H1 (cell line): ENCODE data around the gene DDIAS. TPM values are rescaled to one million over a fixed set of nuclear protein-coding genes. Genes with fewer than 3 reads are reported as not detected.
"Not testable (repeated sequence)": the region's sequence is repeated elsewhere in the genome, so short reads cannot be mapped to it uniquely, and the experiment has no call there.

ENCODE experiments used
- CTCF ChIA-PET: fragments of 300-600 bp; sonication (Branson Sonifier 250); formaldehyde crosslinking; loops from one replicate; lab custom pipeline; 2021; ENCODE audit not compliant: partially characterized antibody; lab: Charles Lee
- POLR2A ChIA-PET: fragments of 300-600 bp; sonication (Branson Sonifier 250); formaldehyde crosslinking; loops from one replicate; lab custom pipeline; 2021; ENCODE audit warnings: inconsistent platforms; ENCODE audit not compliant: partially characterized antibody; lab: Charles Lee
- DNase-seq, 2 experiments: peaks; one replicate each; pipeline versions ENCODE4 v3.0.0 to v3.0.0-alpha.2; 2010 to 2022; ENCODE audit warnings: low spot score in 2 of 2, low read depth in 1 of 2, mixed read lengths in 1 of 2
- FAIRE-seq: peaks from 2 replicates; lab custom pipeline; 2011; peaks lifted over from hg19 to GRCh38; lab: Jason Lieb, UNC
- H2AFZ ChIP-seq: 2 replicates; pipeline ENCODE4 v1.8.1; 2012; ENCODE audit warnings: low read length, inconsistent platforms
- H2AK5ac ChIP-seq: 2 replicates; pipeline ENCODE4 v1.6.1; 2013; ENCODE audit warnings: low read depth, low read length
- H2BK120ac ChIP-seq: replicated peaks from 2 replicates; pipeline ENCODE3; 2013; ENCODE audit warnings: low read depth, low read length, inconsistent platforms
- H2BK12ac ChIP-seq: 2 replicates; pipeline ENCODE4 v1.6.1; 2013; ENCODE audit warnings: low read depth, low read length
- H2BK15ac ChIP-seq: 2 replicates; pipeline ENCODE4 v1.6.1; 2013; ENCODE audit warnings: low read length
- H2BK20ac ChIP-seq: 2 replicates; pipeline ENCODE4 v1.6.1; 2013; ENCODE audit warnings: low read length
- H2BK5ac ChIP-seq: 2 replicates; pipeline ENCODE4 v1.6.1; 2013; ENCODE audit warnings: low read depth, low read length
- H3K14ac ChIP-seq: 2 replicates; pipeline ENCODE4 v1.6.1; 2013; ENCODE audit warnings: inconsistent platforms; ENCODE audit not compliant: insufficient read length
- H3K18ac ChIP-seq: 2 replicates; pipeline ENCODE4 v1.6.1; 2013; ENCODE audit warnings: low read length; ENCODE audit errors: extremely low read depth
- H3K23ac ChIP-seq: 2 replicates; pipeline ENCODE4 v1.6.1; 2013; ENCODE audit warnings: inconsistent platforms; ENCODE audit not compliant: insufficient read length
- H3K23me2 ChIP-seq: 2 replicates; pipeline ENCODE4 v1.6.1; 2013; ENCODE audit warnings: low read depth, low read length
- H3K27ac ChIP-seq: 2 replicates; pipeline ENCODE4 v1.6.1; 2011; ENCODE audit warnings: low read depth, low read length, inconsistent platforms
- H3K27me3 ChIP-seq, 4 experiments: replicated peaks in 1 of 4; 1 replicate in 1 of 4; 2 replicates in 3 of 4; pipeline versions ENCODE4 v1.6.1 to v1.8.1; 2011 to 2013; ENCODE audit warnings: low read length in 3 of 4, mild to moderate bottlenecking in 3 of 4, inconsistent platforms in 2 of 4, mixed read lengths in 2 of 4, moderate library complexity in 1 of 4; ENCODE audit not compliant: control insufficient read depth in 3 of 4, insufficient read depth in 3 of 4; ENCODE audit errors: extremely low read depth in 1 of 4
- H3K36me3 ChIP-seq, 4 experiments: 2 replicates each; pipeline versions ENCODE4 v1.6.1 to v1.8.1; 2011 to 2013; ENCODE audit warnings: mild to moderate bottlenecking in 4 of 4, low read length in 3 of 4, moderate library complexity in 2 of 4, control low read depth in 1 of 4, inconsistent platforms in 1 of 4; ENCODE audit not compliant: insufficient read depth in 4 of 4, control insufficient read depth in 2 of 4
- H3K4ac ChIP-seq: replicated peaks from 2 replicates; pipeline ENCODE3; 2013; ENCODE audit warnings: low read length, low read depth, mixed read lengths, inconsistent platforms; ENCODE audit not compliant: insufficient read length
- H3K4me1 ChIP-seq, 4 experiments: replicated peaks in 1 of 4; 1 replicate in 1 of 4; 2 replicates in 3 of 4; pipeline versions ENCODE4 v1.6.1 to v1.8.1; 2011 to 2013; ENCODE audit warnings: low read length in 3 of 4, inconsistent platforms in 2 of 4, mixed read lengths in 1 of 4; ENCODE audit not compliant: insufficient read depth in 4 of 4, control insufficient read depth in 3 of 4
- H3K4me2 ChIP-seq, 2 experiments: 2 replicates each; pipeline versions ENCODE4 v1.6.1 to v1.8.1; 2011 to 2013; ENCODE audit warnings: low read depth in 2 of 2, low read length in 2 of 2, control low read depth in 1 of 2, inconsistent platforms in 1 of 2, mild to moderate bottlenecking in 1 of 2; ENCODE audit not compliant: insufficient read depth in 1 of 2
- H3K4me3 ChIP-seq, 4 experiments: fragments of 200-600, 300-600 bp in 1 of 4; sonication (generic), shearing (Covaris generic), sonication (Bioruptor Twin) in 1 of 4; 2 replicates each; pipeline versions ENCODE4 v1.5.1 to v1.8.1; 2011 to 2016; ENCODE audit warnings: low read length in 4 of 4, low read depth in 3 of 4, control low read depth in 2 of 4, inconsistent platforms in 2 of 4, mild to moderate bottlenecking in 2 of 4, mixed read lengths in 1 of 4, moderate library complexity in 1 of 4; ENCODE audit not compliant: insufficient read depth in 2 of 4; ENCODE audit errors: extremely low read depth in 1 of 4
- H3K56ac ChIP-seq: replicated peaks from 2 replicates; pipeline ENCODE3; 2013; ENCODE audit warnings: low read depth, mild to moderate bottlenecking, mixed read lengths, low read length, inconsistent platforms; ENCODE audit not compliant: insufficient read length
- H3K79me1 ChIP-seq: 2 replicates; pipeline ENCODE4 v1.6.1; 2013; ENCODE audit warnings: low read depth, low read length, control low read depth
- H3K79me2 ChIP-seq, 2 experiments: 2 replicates each; pipeline versions ENCODE4 v1.6.1 to v1.8.1; 2012 to 2013; ENCODE audit warnings: low read length in 2 of 2, mild to moderate bottlenecking in 2 of 2, inconsistent platforms in 1 of 2; ENCODE audit not compliant: insufficient read depth in 2 of 2, control insufficient read depth in 1 of 2
- H3K9ac ChIP-seq, 4 experiments: replicated peaks in 1 of 4; 1 replicate in 1 of 4; 2 replicates in 3 of 4; pipeline versions ENCODE4 v1.6.1 to v1.8.1; 2011 to 2013; ENCODE audit warnings: low read depth in 3 of 4, low read length in 3 of 4, control low read depth in 2 of 4, mild to moderate bottlenecking in 2 of 4, moderate library complexity in 2 of 4, inconsistent platforms in 1 of 4; ENCODE audit errors: extremely low read depth in 1 of 4
- H3K9me3 ChIP-seq, 2 experiments: 2 replicates each; pipeline versions ENCODE4 v1.6.1 to v1.8.1; 2012 to 2013; ENCODE audit warnings: mild to moderate bottlenecking in 2 of 2, moderate library complexity in 2 of 2, control low read depth in 1 of 2, inconsistent platforms in 1 of 2, low read depth in 1 of 2, low read length in 1 of 2, mixed read lengths in 1 of 2; ENCODE audit not compliant: insufficient read depth in 2 of 2
- H4K20me1 ChIP-seq, 2 experiments: replicated peaks in 1 of 2; 2 replicates each; pipeline versions ENCODE3 to v1.8.1; 2011 to 2013; ENCODE audit warnings: inconsistent platforms in 2 of 2, low read length in 2 of 2, mild to moderate bottlenecking in 1 of 2; ENCODE audit not compliant: insufficient read depth in 2 of 2, control insufficient read depth in 1 of 2
- H4K5ac ChIP-seq: 2 replicates; pipeline ENCODE4 v1.6.1; 2013; ENCODE audit warnings: low read length, low read depth, mixed read lengths, inconsistent platforms; ENCODE audit not compliant: insufficient read length
- H4K8ac ChIP-seq: 2 replicates; pipeline ENCODE4 v1.8.0; 2013; ENCODE audit warnings: mild to moderate bottlenecking, moderate library complexity, low read length, inconsistent platforms; ENCODE audit not compliant: insufficient read depth; ENCODE audit errors: extremely low read depth
- H4K91ac ChIP-seq: replicated peaks from 2 replicates; pipeline ENCODE3; 2013; ENCODE audit warnings: low read length, mixed read lengths, inconsistent platforms; ENCODE audit not compliant: insufficient read length
- polyA plus RNA-seq, 7 experiments: library from polyadenylated mRNA; depleted of rRNA in 3 of 7; stranded (reverse) in 5 of 7; unstranded in 2 of 7; fragments of >200 nt in 5 of 7; fragments of 200-250 nt in 2 of 7; gene quantifications; 1 replicate in 5 of 7; 2 replicates in 1 of 7; 4 replicates in 1 of 7; pipeline versions ENCODE4 v1.2.1 to v1.2.3, GENCODE V29; 2011 to 2013; ENCODE audit warnings: missing spikeins in 2 of 7, mixed read lengths in 2 of 7
- total RNA-seq: library from RNA; stranded (reverse); fragmentation: NEBNext Ultra II Directional; extraction: Animal tissue kit (Norgen Biotek cat#: 25700); gene quantifications from 2 replicates; pipeline ENCODE4 v1.2.1, GENCODE V29; 2021

DDIAS gene
- total and polyA plus RNA-seq, 2 of the 8 experiments (the other 6 are each of a cell fraction or from before 2014, with no cell fraction given), result 11.6 to 25.7 TPM

DNA sequence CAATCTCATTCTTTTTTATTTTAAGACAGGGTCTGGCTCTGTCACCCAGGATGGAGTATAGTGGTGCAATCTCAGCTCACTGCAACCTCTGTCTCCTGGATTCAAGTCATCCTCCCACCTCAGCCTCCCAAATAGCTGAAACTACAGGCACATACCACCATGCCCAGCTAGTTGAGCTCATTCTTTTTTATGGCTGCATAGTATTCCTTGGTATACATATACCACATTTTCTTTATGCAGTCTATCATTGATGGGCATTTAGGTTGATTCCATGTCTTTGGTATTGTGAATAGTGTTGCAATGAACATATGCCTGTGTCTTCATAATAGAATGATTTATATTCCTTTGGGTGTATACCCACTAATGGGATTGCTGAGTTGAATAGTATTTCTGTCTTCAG, 60.5 kb downstream of the DDIAS start:
- H2AK5ac ChIP-seq, H4K5ac ChIP-seq, H2BK5ac ChIP-seq, H2BK12ac ChIP-seq, H3K27ac ChIP-seq, H2BK20ac ChIP-seq, H2BK120ac ChIP-seq, H2BK15ac ChIP-seq, FAIRE-seq, H3K4me2 ChIP-seq, H3K27me3 ChIP-seq, H3K9me3 ChIP-seq, H3K4me1 ChIP-seq, H3K4me3 ChIP-seq, H3K14ac ChIP-seq, H4K91ac ChIP-seq, H3K56ac ChIP-seq, H3K79me1 ChIP-seq, H4K8ac ChIP-seq, H3K79me2 ChIP-seq, H4K20me1 ChIP-seq, H3K4ac ChIP-seq, H3K36me3 ChIP-seq, DNase-seq, H3K18ac ChIP-seq, H3K9ac ChIP-seq, H3K23ac ChIP-seq, POLR2A ChIA-PET, H3K23me2 ChIP-seq, H2AFZ ChIP-seq: not testable (repeated sequence)
- CTCF ChIA-PET, result interaction anchor here (1.3 to 1.5 kb wide), 2 partner anchors 8 to 124 kb away, joined by 3 read pairs; no protein-coding TSS in a partner anchor
